ENCODE data around the gene PAGE4. TPM values are rescaled to one million over a fixed set of nuclear protein-coding genes. Genes with fewer than 3 reads are reported as not detected.

PAGE4 gene
- total and polyA plus RNA-seq, 9 of the 15 experiments (the other 6 are each of a cell fraction or from before 2014, with no cell fraction given), result 0.99 to 8.0 (median 3.9) TPM

- no TSS peak for BruUV-seq (replicated peaks)
- ChIA-PET CTCF (ENCODE audit: low intra/inter-chr PET ratio) (no interaction called here), POLR2A (no interaction called here)
- no peaks in the 10 kb centered on the region for H3K79me2 ChIP-seq (ENCODE audit: control insufficient read depth, insufficient read depth, low read length)
- intact Hi-C loops (cut with micrococcal nuclease) (no loop called here), in situ Hi-C loops (cut with MboI) (no loop called here)
- FAIRE-seq (no peak), DNase-seq (ENCODE audit: extremely low read depth in 1 of 4, low spot score in 3 of 4) (no peak), ATAC-seq (no peak)
- H3K9me1 ChIP-seq (ENCODE audit: control insufficient read depth, insufficient read depth, low read length), result no peaks in the 10 kb centered on the region
- no peaks in the 10 kb centered on the region for H3K4me1 ChIP-seq (replicated peaks in 1 of 2; ENCODE audit: control insufficient read depth in 2 of 2, insufficient read depth in 2 of 2, low read length in 2 of 2)
- H3K36me3 ChIP-seq (ENCODE audit: control insufficient read depth, insufficient read depth, low read length), result no peaks in the 10 kb centered on the region
- no peaks in the 10 kb centered on the region for H4K20me1 ChIP-seq (replicated peaks; ENCODE audit: control insufficient read depth, insufficient read depth, low read length)
- no peaks in the 10 kb centered on the region for H3K9me3 ChIP-seq (replicated peaks; ENCODE audit: control insufficient read depth, insufficient read depth, low read depth, low read length)
- TF ChIP-seq MEF2A (IDR thresholded peaks at IDR 0.05; ENCODE audit: control insufficient read depth, low read depth, low read length) (no peak), ZSCAN32 (CRISPR knock-in tag; IDR thresholded peaks at IDR 0.05) (no peak), ATF2 (CRISPR knock-in tag; IDR thresholded peaks at IDR 0.05) (no peak), CEBPB (tag; IDR thresholded peaks at IDR 0.05) (no peak), ZNF609 (CRISPR knock-in tag; IDR thresholded peaks at IDR 0.05; ENCODE audit: borderline replicate concordance) (no peak), SMARCA4 (IDR thresholded peaks at IDR 0.05) (no peak), SMAD3 (CRISPR knock-in tag; conservative IDR thresholded peaks at IDR 0.05) (no peak), USF2 (CRISPR knock-in tag; IDR thresholded peaks at IDR 0.05) (no peak), DPF2 (IDR thresholded peaks at IDR 0.05) (no peak), EP400 (IDR thresholded peaks at IDR 0.05) (no peak)
- TF ChIP-seq, protein P1, sequence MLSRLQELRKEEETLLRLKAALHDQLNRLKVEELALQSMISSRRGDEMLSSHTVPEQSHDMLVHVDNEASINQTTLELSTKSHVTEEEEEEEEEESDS (CRISPR knock-in tag; IDR thresholded peaks at IDR 0.05), result no peak
- H3K4me2 ChIP-seq (ENCODE audit: insufficient read depth, low read length), result no peak overlapping the region
- H2AFZ ChIP-seq (ENCODE audit: low read depth, low read length), result no peak overlapping the region
- no peaks in the 10 kb centered on the region; a peak in 2 of 5 replicates for H3K27me3 ChIP-seq (ENCODE audit: control insufficient read depth in 2 of 2, insufficient read depth in 2 of 2, low read length in 2 of 2)
- no peak overlapping the region for H3K4me3 ChIP-seq
- no peak overlapping the region for H3K27ac ChIP-seq (ENCODE audit: extremely low read depth, low read depth, low read length)
- H3K9ac ChIP-seq (ENCODE audit: insufficient read depth in 1 of 2, low read depth in 2 of 2, low read length in 2 of 2), result no peak overlapping the region
These were observed 35.4 kb upstream of the PAGE4 start for GRCh38 chrX:49793686-49794085.
